Stimulated activated naive B cell treated with anti-CD40 and anti-IgM and Interleukin-4, amounts not matched to agents 10 μg/mL and 1 μg/mL and 100 μg/mL, for 72 hours (primary cell): ENCODE results near the gene AEBP1.

Source experiments
- ATAC-seq, 2 donors: fragments of 150-1000 bp; cut with Tn5 transposase; replicated peaks; 2 replicates each; pipeline ENCODE4 v1.10.0; 2021; ENCODE audit warnings: moderate library complexity in 1 of 2
- DNase-seq: peaks from one replicate; pipeline ENCODE4 v3.0.0; 2021
- H3K27ac Mint-ChIP-seq: one replicate; pipeline ENCODE4 v1.8.0; 2022; ENCODE audit warnings: mild to moderate bottlenecking, mixed read lengths
- H3K27me3 Mint-ChIP-seq, 2 donors: one replicate each; pipeline ENCODE4 v1.8.0; 2022; ENCODE audit warnings: mixed read lengths in 2 of 2
- H3K36me3 Mint-ChIP-seq, 2 donors: one replicate each; pipeline ENCODE4 v1.8.0; 2022; ENCODE audit warnings: mixed read lengths in 2 of 2, mild to moderate bottlenecking in 1 of 2
- H3K4me1 Mint-ChIP-seq, 2 donors: one replicate each; pipeline ENCODE4 v1.8.0; 2022; ENCODE audit warnings: mixed read lengths in 2 of 2, mild to moderate bottlenecking in 1 of 2
- H3K4me3 Mint-ChIP-seq, 2 donors: one replicate each; pipeline ENCODE4 v1.8.0; 2022; ENCODE audit warnings: mild to moderate bottlenecking in 2 of 2, mixed read lengths in 2 of 2, moderate library complexity in 1 of 2
- H3K9me3 Mint-ChIP-seq, 2 donors: one replicate each; pipeline ENCODE4 v1.8.0; 2022; ENCODE audit warnings: mixed read lengths in 2 of 2, mild to moderate bottlenecking in 1 of 2

The AEBP1 gene

DNA sequence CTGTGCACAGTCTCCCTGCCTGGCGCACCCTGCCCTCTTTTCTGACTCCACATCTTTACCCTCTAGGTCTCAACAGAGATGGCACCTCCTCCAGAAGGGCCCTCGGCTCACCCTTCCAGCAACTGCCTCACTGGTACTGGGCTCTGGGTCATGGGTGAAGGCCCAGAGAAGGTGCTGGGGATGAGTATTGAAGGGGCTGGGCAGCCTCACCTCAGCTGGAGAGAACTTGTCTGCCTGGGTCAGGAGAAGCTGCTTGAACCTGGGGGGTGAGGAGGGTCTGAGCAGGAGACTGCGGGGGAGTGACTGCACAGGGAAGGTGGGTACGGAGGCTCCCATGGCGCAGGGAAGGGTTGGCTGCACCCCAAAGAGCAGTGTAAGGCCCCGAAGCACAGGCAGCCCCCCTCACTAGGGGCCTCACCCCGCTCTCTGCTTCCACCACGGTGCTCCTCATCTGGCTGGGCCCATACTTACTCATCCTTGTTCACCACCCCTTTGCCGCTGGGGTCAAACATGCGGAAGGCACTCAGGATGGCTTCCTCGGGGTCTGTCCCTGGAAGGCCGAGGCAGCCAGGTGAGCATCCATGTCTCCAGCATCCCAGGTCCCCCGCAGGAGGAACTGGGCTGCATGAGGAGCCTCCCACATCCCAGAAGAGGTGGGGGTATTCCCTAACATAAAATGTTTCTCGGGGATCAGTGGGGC lies 35.3 kb downstream of the AEBP1 start:
- Mint-ChIP-seq H3K36me3 (no peaks in the 10 kb centered on the region), H3K27ac (no peak overlapping the region), H3K27me3 (peaks cover 0 to 15% of the 10 kb centered on the region in 2 donors), H3K4me1 (no peaks in the 10 kb centered on the region), H3K4me3 (no peak overlapping the region), H3K9me3 (no peaks in the 10 kb centered on the region)
- ATAC-seq (no peak), DNase-seq (no peak)

DNA sequence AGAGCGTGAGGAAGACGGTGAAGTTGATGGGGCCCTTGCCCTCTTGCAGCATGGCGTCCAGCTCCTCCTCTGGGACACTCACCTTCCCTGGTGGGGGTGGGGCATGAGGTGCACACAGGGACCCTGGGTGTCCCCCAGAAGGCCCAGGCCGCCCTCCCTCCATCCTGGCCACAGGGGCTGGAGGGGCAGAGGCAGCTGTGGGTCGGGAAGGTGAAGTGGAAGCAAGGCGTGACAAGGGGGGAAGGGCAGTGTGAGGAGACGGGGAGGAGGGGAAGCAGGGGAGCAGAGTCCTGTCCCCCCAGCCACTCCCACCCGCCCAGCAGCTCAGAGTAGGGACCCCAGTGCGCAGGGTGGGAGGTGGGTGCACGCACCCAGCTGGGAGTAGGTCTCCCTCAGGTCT lies 36.2 kb downstream of the AEBP1 start:
- no peak overlapping the region for H3K4me3 Mint-ChIP-seq
- peaks cover 0 to 2% of the 10 kb centered on the region in 2 donors for H3K36me3 Mint-ChIP-seq
- H3K27me3 Mint-ChIP-seq: peaks cover 0 to 22% of the 10 kb centered on the region in 2 donors
- DNase-seq (no peak), ATAC-seq (no peak)
- no peaks in the 10 kb centered on the region for H3K9me3 Mint-ChIP-seq
- no peak overlapping the region for H3K27ac Mint-ChIP-seq
- H3K4me1 Mint-ChIP-seq: peaks cover 3 to 5% of the 10 kb centered on the region in 2 donors

DNA sequence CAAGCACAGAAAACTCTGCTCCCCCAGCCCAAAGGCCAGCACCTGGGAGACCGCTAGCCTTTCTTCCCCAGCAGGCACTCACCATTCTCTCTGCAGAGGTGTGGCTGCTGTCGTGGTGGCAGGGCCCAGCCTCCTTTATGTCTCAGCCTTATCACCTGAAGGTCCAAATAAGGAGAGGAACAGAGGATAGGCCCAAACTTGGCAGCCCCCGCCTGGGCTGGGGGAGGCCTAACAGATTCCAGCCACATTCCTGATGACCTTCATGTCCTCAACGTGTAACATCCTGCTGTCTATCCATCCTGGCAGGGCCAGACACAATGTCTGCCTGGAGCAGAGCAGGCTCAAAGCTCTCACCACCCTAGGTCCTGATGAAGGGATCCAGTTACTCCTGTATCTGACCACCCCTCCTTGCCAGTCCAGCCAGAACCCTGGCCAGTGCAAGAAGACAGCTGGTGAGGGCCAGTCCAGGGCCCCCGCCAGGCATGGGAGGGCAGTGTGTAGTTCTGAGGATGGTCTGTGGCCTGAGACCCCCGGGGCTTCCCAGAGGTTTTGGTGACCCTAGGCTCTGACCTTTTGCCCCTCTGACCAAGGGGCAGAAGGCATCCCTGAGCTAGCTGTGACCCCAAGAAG lies 37.2 kb downstream of the AEBP1 start, which contains the start of gene MYL7:
Gene MYL7, minus strand, starts transcription at position 112 of the 630 bp plus-strand sequence. Its CDS starts 27 bp downstream, at position 85.
- no peak within 1 kb of the TSS for H3K27ac Mint-ChIP-seq
- H3K27me3 Mint-ChIP-seq: peaks cover 0 to 24% of the 10 kb centered on the region in 2 donors
- DNase-seq (no peak), ATAC-seq (no peak)
- no peak within 1 kb of the TSS for H3K4me3 Mint-ChIP-seq
- H3K9me3 Mint-ChIP-seq: no peaks in the 10 kb centered on the region
- peaks cover 0 to 2% of the 10 kb centered on the region in 2 donors for H3K36me3 Mint-ChIP-seq
- H3K4me1 Mint-ChIP-seq: peaks cover 5 to 15% of the 10 kb centered on the region in 2 donors

- peaks cover 0 to 24% of the 10 kb centered on the region in 2 donors for H3K27me3 Mint-ChIP-seq
- H3K9me3 Mint-ChIP-seq: no peaks in the 10 kb centered on the region
- H3K4me1 Mint-ChIP-seq: peaks cover 5 to 19% of the 10 kb centered on the region in 2 donors
- ATAC-seq (no peak), DNase-seq (no peak)
- no peak overlapping the region for H3K4me3 Mint-ChIP-seq
- peaks cover 0 to 2% of the 10 kb centered on the region in 2 donors for H3K36me3 Mint-ChIP-seq
- no peak overlapping the region for H3K27ac Mint-ChIP-seq
Observed at GRCh38 chr7:44142028-44142427, 37.9 kb downstream of the AEBP1 start.

DNA sequence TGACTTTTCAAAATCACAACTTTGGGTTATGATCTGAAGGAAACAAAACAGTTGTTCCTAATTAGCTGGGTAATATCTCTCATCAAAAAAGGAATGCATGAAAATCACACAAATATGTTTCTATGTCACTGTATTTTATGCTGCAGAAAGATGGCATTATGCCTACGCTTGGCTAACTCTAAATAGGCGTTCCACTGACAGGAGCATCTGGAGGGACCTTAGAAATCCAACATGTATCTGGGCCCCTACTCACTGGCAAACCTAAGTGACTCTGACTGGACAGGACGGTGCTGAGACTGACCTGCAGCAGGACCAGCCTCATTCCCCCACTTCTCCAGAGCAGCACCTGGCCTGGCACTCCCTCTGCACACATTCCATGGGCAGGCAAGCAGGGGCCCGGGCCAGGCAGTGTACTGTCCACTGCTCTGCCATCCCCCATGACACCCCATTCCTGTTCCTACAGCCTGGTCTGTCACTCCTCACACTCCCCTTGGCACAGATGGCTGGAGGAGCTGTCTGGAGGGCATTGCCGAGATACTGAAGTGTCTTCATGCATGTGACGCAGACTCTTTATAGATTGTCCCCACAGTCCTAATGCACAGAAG lies 39.6 kb downstream of the AEBP1 start:
- Mint-ChIP-seq H3K27ac (no peak overlapping the region), H3K36me3 (peaks cover 0 to 2% of the 10 kb centered on the region in 2 donors), H3K27me3 (peaks cover 0 to 19% of the 10 kb centered on the region in 2 donors), H3K4me1 (peaks cover 5 to 19% of the 10 kb centered on the region in 2 donors), H3K9me3 (no peaks in the 10 kb centered on the region), H3K4me3 (no peak overlapping the region)
- ATAC-seq: no peak
- no peak for DNase-seq

GRCh38 chr7:44144426-44144967 lies 40.4 kb downstream of the AEBP1 start:
- H3K27ac Mint-ChIP-seq: no peak overlapping the region
- DNase-seq: no peak
- H3K27me3 Mint-ChIP-seq: peaks cover 0 to 14% of the 10 kb centered on the region in 2 donors
- no peaks in the 10 kb centered on the region for H3K9me3 Mint-ChIP-seq
- H3K4me1 Mint-ChIP-seq: peaks cover 5 to 19% of the 10 kb centered on the region in 2 donors
- no peak for ATAC-seq
- H3K4me3 Mint-ChIP-seq: no peak overlapping the region
- H3K36me3 Mint-ChIP-seq: peaks cover 0 to 2% of the 10 kb centered on the region in 2 donors

- DNase-seq (no peak), ATAC-seq (no peak)
- Mint-ChIP-seq H3K27ac (no peak overlapping the region), H3K27me3 (peaks cover 0 to 12% of the 10 kb centered on the region in 2 donors), H3K4me3 (peak overlapping the region; percentile 83 to 85), H3K9me3 (no peaks in the 10 kb centered on the region), H3K36me3 (peaks cover 0 to 2% of the 10 kb centered on the region in 2 donors), H3K4me1 (peaks cover 5 to 22% of the 10 kb centered on the region in 2 donors)
Observed at GRCh38 chr7:44144968-44145478, 40.9 kb downstream of the AEBP1 start.

DNA sequence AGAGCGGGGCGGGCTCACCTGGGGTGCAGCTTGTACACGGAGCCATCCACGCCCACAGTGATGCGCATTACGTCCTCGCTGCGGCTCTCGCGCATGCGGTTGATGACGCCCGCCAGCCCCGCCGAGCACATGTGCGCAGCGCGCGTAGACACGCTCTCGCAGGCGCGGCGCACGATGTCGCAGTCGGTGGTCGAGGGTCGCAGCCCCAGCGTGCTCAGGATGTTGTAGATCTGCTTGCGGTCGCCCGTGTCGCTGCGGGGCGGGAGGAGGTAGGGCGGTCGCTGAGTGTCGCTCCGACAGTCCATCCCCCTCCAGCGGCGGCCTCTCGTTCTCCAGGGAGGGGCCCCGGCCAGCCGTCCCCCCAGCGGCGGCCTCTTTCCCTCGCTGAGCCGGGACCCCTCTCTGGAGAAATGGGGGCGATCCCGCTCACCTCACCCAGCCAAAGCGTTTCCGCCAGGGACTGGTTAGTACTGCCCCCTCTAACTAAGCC lies 41.4 kb downstream of the AEBP1 start:
- peak overlapping the region; percentile 83 to 85 for H3K4me3 Mint-ChIP-seq
- H3K9me3 Mint-ChIP-seq: no peaks in the 10 kb centered on the region
- H3K27ac Mint-ChIP-seq: no peak overlapping the region
- peak; percentile 17 for DNase-seq
- H3K36me3 Mint-ChIP-seq: peaks cover 0 to 2% of the 10 kb centered on the region in 2 donors
- H3K27me3 Mint-ChIP-seq: peaks cover 0 to 8% of the 10 kb centered on the region in 2 donors
- peak; percentile 28 to 45 for ATAC-seq
- H3K4me1 Mint-ChIP-seq: peaks cover 8 to 27% of the 10 kb centered on the region in 2 donors

DNA sequence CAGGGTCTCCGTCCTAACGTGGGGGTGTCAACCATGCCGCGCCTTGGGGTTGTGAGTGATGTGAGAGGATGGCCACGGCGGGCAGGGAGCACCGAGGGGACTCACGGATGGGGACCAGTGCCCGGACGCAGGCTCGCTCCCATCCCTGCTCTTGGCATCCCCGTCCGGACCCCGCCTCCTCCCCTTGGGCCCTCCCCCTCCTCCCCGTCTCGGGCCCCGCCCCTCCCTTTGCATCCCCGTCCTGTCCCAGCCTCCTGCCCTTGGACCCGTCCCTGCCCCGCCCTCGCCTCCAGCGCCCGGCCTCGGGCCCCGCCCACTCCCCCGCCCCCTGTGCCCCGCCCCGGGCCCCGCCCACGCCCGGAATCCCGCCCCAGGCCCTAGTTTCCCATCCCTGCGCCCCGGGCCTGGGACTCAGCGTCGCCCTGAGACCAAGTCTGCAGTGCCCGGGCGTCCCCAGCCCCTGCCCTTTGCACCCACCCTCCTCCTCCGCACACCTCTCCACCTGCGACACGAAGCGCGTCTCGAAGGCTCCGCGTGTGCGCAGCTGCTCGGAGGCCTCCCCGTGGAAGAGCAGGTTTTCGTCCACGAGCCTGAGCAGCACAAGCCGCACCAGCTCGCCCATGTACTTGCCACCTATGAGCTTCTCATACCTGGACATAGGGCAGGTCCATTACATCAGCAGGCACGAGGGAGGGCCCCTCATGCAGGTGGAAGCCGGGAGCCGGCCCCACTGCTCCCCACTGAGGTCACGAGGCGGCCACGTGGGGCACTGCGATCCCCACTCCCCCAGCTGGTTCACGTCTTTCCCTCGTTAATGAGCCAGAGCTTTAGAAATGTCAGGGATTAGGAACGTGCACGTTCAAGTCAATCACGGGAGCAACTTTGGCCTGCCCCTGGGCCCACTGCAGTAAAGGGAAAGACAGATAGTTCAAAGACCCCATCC lies 42.1 kb downstream of the AEBP1 start:
- Mint-ChIP-seq H3K4me1 (peaks cover 10 to 34% of the 10 kb centered on the region in 2 donors), H3K4me3 (peak overlapping the region; percentile 83 to 85), H3K9me3 (no peaks in the 10 kb centered on the region), H3K27me3 (peaks cover 0 to 8% of the 10 kb centered on the region in 2 donors), H3K36me3 (peaks cover 0 to 2% of the 10 kb centered on the region in 2 donors), H3K27ac (peak overlapping the region; percentile 59)
- ATAC-seq: peak; percentile 67 to 70
- DNase-seq: peak; percentile 42

DNA sequence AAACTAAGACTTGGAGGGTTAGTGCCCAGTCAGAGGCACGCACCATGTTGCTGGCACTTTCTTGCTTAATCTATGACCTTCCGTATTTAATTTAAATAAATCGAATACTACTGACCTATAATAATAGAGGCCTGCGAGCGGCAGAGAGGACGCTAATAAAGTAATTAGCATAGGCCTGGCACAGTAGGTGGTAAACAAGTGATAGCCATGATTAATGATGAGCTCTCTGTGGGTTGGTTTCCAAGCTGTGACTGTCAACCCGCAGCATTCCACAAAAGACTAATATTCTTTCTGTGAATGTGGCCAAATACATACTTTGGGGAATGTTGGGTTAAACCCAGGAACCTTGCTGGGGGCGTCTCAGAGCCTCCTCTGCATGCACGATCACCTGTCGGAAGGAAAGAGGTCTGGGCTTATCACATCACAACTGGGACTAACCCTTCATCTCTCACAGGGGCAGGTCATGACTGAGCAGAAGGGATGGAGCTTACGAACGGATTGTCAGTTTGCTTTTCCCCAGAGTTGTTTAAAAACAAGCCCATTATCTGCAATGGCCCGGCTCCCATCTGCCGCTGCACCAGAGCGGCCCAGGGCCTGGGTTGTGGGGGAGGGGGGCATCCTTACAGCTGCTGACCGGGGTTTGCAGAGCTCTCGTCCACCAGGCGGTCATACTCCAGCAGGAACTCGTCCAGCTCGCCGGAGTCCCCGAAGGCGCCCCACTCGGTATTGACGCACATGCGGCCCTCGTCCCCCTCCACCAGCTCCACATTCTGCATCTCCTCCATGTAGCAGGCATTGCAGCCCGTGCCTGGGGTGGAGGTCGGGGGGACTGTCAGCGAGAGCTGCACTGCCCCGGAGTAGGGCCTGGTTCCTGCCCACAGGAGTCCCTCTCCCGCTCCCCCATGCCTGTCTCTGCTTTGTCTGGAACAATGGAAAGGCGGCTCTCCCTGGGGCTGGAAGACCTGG lies 43.2 kb downstream of the AEBP1 start:
- Mint-ChIP-seq H3K9me3 (no peaks in the 10 kb centered on the region), H3K4me1 (peaks cover 11 to 37% of the 10 kb centered on the region in 2 donors), H3K27ac (no peak overlapping the region), H3K27me3 (peaks cover 0 to 8% of the 10 kb centered on the region in 2 donors), H3K4me3 (no peak overlapping the region), H3K36me3 (peaks cover 0 to 2% of the 10 kb centered on the region in 2 donors)
- no peak for DNase-seq
- no peak for ATAC-seq

DNA sequence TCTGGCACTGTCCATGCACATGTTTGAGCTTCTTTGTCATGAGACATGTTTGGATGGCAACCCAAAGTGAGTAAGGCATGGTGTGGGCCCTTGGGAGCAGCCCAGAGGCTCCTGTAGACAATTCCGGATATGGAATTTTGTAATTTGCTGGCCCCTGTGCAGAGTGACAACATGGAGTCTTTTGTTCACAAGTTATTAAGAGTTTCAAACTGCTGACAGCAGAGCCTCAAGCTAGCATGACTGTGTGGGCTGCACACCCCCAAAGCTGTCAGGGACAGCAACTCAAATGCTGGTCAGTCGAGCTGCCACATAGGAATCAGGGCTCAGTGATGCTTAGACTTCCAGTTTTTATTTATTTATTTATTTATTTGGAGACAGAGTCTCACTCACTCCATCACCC lies 44.0 kb downstream of the AEBP1 start:
- ATAC-seq (no peak), DNase-seq (no peak)
- peaks cover 11 to 37% of the 10 kb centered on the region in 2 donors for H3K4me1 Mint-ChIP-seq
- H3K27ac Mint-ChIP-seq: no peak overlapping the region
- H3K27me3 Mint-ChIP-seq: peaks cover 0 to 8% of the 10 kb centered on the region in 2 donors
- no peaks in the 10 kb centered on the region for H3K9me3 Mint-ChIP-seq
- no peak overlapping the region for H3K4me3 Mint-ChIP-seq
- H3K36me3 Mint-ChIP-seq: peaks cover 0 to 2% of the 10 kb centered on the region in 2 donors

- Mint-ChIP-seq H3K4me1 (peaks cover 11 to 37% of the 10 kb centered on the region in 2 donors), H3K27me3 (peaks cover 0 to 8% of the 10 kb centered on the region in 2 donors), H3K4me3 (no peak overlapping the region), H3K9me3 (no peaks in the 10 kb centered on the region), H3K36me3 (peaks cover 0 to 2% of the 10 kb centered on the region in 2 donors), H3K27ac (no peak overlapping the region)
- no peak for ATAC-seq
- DNase-seq: no peak
Observed at GRCh38 chr7:44148961-44149536, 44.9 kb downstream of the AEBP1 start.
